ENCODE results near the gene NAALADL1. TPM values are rescaled to one million over a fixed set of nuclear protein-coding genes. Genes with fewer than 3 reads are reported as not detected.

Gene NAALADL1
- total RNA-seq, 1 experiment from 2014 or later = not detected

DNA sequence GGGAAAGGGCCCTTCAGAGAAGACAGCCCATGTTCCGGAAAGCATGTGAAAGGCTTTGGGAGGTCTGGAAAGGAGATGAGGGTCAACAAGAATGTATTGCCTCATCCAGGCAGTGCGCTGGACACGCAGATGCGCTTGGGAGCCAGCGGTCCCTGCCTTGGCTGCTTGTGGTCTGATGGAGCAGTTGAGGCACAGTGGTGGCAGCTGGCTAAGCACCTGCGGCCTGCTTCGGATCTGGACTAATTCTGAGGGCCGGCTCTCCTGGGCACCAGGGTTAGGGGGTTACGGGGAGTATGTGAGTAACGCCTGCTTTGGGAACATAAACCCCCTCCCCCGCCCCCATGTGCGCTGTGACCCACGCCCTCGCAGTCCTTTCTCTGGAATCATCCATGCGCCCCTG lies 48.7 kb upstream of the NAALADL1 start:
- CTCF ChIA-PET = no interaction called here

DNA sequence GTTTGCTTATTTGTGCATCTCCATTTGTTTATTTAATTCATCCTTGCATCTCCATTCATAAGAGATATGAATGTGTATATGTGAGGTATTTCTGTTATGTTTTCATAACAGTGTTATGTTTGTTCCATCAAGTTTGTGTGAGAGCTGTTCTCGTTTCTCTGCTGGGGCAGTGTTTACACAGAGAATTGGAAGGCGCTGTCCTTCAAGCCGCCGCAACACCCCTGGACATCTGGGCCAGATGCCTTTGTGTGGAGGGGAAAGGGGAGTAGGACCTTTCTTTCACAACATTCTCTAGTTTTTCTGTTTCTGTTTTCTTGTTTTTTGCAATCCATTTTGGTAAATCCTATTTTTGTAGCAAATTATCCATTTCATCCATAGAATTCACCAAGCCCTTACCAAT lies 46.3 kb upstream of the NAALADL1 start:
- BruUV-seq (replicated peaks) = no TSS peak

More for the DNA sequence above, 48.7 kb upstream of the NAALADL1 start:
- Histone ChIP-seq H3K4me3 (ENCODE audit: low read depth, low read length, poor library complexity, severe bottlenecking) (no peak overlapping the region), H3K4me1 (ENCODE audit: insufficient read depth, low read length, poor library complexity, severe bottlenecking) (peaks cover 9% of the 10 kb centered on the region), H3K36me3 (ENCODE audit: insufficient read depth, low read length, poor library complexity, severe bottlenecking) (no peaks in the 10 kb centered on the region), H3K27ac (ENCODE audit: low read depth, low read length, poor library complexity, severe bottlenecking) (no peak overlapping the region), H3K9me3 (ENCODE audit: low read depth, low read length, poor library complexity, severe bottlenecking) (no peaks in the 10 kb centered on the region), H3K27me3 (replicated peaks; ENCODE audit: insufficient read depth, low read depth, low read length, poor library complexity) (no peaks in the 10 kb centered on the region)
- TF ChIP-seq EZH2 (IDR thresholded peaks at IDR 0.05; ENCODE audit: borderline replicate concordance, low read depth, low read length, poor library complexity, severe bottlenecking) = no peak
- TF ChIP-seq, protein P1, sequence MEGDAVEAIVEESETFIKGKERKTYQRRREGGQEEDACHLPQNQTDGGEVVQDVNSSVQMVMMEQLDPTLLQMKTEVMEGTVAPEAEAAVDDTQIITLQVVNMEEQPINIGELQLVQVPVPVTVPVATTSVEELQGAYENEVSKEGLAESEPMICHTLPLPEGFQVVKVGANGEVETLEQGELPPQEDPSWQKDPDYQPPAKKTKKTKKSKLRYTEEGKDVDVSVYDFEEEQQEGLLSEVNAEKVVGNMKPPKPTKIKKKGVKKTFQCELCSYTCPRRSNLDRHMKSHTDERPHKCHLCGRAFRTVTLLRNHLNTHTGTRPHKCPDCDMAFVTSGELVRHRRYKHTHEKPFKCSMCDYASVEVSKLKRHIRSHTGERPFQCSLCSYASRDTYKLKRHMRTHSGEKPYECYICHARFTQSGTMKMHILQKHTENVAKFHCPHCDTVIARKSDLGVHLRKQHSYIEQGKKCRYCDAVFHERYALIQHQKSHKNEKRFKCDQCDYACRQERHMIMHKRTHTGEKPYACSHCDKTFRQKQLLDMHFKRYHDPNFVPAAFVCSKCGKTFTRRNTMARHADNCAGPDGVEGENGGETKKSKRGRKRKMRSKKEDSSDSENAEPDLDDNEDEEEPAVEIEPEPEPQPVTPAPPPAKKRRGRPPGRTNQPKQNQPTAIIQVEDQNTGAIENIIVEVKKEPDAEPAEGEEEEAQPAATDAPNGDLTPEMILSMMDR (conservative IDR thresholded peaks at IDR 0.05; ENCODE audit: low read depth, low read length) = no peak
- POLR2A ChIA-PET (ENCODE audit: low non-redundant PET) = interaction anchor here (0.6 kb wide), 1 partner anchor 10 kb away, joined by 3 read pairs; no protein-coding TSS in a partner anchor
- intact Hi-C loops (cut with micrococcal nuclease; ENCODE audit: unreplicated experiment) = no loop called here
- BruUV-seq (replicated peaks) = no TSS peak
- DNase-seq (ENCODE audit: low spot score) = no peak

DNA sequence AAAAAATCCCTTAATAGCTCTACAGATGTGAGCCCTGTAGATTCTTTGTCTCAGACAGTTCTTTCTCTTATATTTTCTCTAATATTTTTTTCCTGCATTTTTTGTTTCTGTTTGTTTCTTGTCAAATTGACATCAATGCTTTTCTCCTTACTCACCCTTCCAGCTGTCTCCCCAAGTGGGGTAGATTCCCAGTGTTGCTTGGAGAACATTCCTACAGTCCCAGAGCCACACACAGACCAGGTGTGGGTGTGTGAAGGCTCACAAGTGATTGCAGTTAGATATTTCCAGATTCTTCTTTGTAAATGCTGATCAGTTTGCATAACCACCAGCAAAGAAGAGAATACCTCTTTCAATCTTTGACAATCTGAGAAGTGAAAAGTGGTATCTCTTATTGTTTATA lies 45.1 kb upstream of the NAALADL1 start:
- intact Hi-C loops (cut with micrococcal nuclease; ENCODE audit: unreplicated experiment) = no loop called here
- Histone ChIP-seq H3K36me3 (ENCODE audit: insufficient read depth, low read length, poor library complexity, severe bottlenecking) (no peaks in the 10 kb centered on the region), H3K4me3 (ENCODE audit: low read depth, low read length, poor library complexity, severe bottlenecking) (no peak overlapping the region), H3K9me3 (ENCODE audit: low read depth, low read length, poor library complexity, severe bottlenecking) (no peaks in the 10 kb centered on the region), H3K4me1 (ENCODE audit: insufficient read depth, low read length, poor library complexity, severe bottlenecking) (no peaks in the 10 kb centered on the region), H3K27ac (ENCODE audit: low read depth, low read length, poor library complexity, severe bottlenecking) (no peak overlapping the region), H3K27me3 (replicated peaks; ENCODE audit: insufficient read depth, low read depth, low read length, poor library complexity) (no peaks in the 10 kb centered on the region)
- DNase-seq (ENCODE audit: low spot score) = no peak
- POLR2A ChIA-PET (ENCODE audit: low non-redundant PET) = interaction anchor here (0.6 kb wide), 1 partner anchor 300 kb away, joined by 3 read pairs; no protein-coding TSS in a partner anchor
- no TSS peak for BruUV-seq (replicated peaks)
- TF ChIP-seq, protein P1 (conservative IDR thresholded peaks at IDR 0.05; ENCODE audit: low read depth, low read length) = no peak
- TF ChIP-seq EZH2 (IDR thresholded peaks at IDR 0.05; ENCODE audit: borderline replicate concordance, low read depth, low read length, poor library complexity, severe bottlenecking) = no peak
- CTCF ChIA-PET = no interaction called here

More for the DNA sequence above, 46.3 kb upstream of the NAALADL1 start:
- no peaks in the 10 kb centered on the region for H3K4me1 ChIP-seq (ENCODE audit: insufficient read depth, low read length, poor library complexity, severe bottlenecking)
- no peaks in the 10 kb centered on the region for H3K36me3 ChIP-seq (ENCODE audit: insufficient read depth, low read length, poor library complexity, severe bottlenecking)
- CTCF ChIA-PET = interaction anchor here (0.9 kb wide), 1 partner anchor 8 kb away, joined by 3 read pairs; no protein-coding TSS in a partner anchor
- intact Hi-C loops (cut with micrococcal nuclease; ENCODE audit: unreplicated experiment) = no loop called here
- no peaks in the 10 kb centered on the region for H3K27me3 ChIP-seq (replicated peaks; ENCODE audit: insufficient read depth, low read depth, low read length, poor library complexity)
- no peak for DNase-seq (ENCODE audit: low spot score)
- H3K4me3 ChIP-seq (ENCODE audit: low read depth, low read length, poor library complexity, severe bottlenecking) = no peak overlapping the region
- H3K9me3 ChIP-seq (ENCODE audit: low read depth, low read length, poor library complexity, severe bottlenecking) = no peaks in the 10 kb centered on the region
- POLR2A ChIA-PET (ENCODE audit: low non-redundant PET) = no interaction called here
- TF ChIP-seq EZH2 (IDR thresholded peaks at IDR 0.05; ENCODE audit: borderline replicate concordance, low read depth, low read length, poor library complexity, severe bottlenecking) = no peak
- TF ChIP-seq, protein P1 (conservative IDR thresholded peaks at IDR 0.05; ENCODE audit: low read depth, low read length) = no peak
- no peak overlapping the region for H3K27ac ChIP-seq (ENCODE audit: low read depth, low read length, poor library complexity, severe bottlenecking)
